HG02588 (cell line): ENCODE results near the gene APOBEC3H.

ENCODE experiments used
- ATAC-seq: cut with Tn5 transposase; IDR thresholded peaks from one replicate; pipeline ENCODE4 v1.9.1; 2021; ENCODE audit warnings: mild to moderate bottlenecking, moderate library complexity; ENCODE audit not compliant: unreplicated experiment

The APOBEC3H gene

DNA sequence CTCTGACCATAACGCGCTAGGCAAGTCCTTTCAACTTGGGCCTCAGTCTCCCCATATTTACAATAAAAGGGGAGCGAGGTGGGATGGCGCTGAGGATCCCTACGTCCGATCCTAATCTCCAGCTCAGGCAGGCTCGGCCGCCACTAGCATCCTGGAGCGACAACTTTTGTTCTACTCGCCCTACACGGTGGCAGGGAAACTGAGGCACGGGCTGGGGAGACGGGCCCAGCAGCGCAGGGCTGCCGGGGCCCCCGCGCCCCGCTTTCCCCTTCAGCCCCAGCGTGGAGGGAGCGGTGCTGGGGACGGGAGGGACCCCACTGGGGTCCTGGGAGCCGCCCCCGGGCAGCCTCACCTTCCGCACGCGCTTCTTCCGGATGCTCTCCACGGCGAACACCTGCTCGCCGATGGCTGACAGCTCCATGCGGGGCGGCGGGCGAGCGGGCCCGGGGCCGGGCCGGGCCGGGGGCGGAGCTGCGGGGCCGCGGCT, 55.0 kb downstream of the APOBEC3H start:
- ATAC-seq: no peak

DNA sequence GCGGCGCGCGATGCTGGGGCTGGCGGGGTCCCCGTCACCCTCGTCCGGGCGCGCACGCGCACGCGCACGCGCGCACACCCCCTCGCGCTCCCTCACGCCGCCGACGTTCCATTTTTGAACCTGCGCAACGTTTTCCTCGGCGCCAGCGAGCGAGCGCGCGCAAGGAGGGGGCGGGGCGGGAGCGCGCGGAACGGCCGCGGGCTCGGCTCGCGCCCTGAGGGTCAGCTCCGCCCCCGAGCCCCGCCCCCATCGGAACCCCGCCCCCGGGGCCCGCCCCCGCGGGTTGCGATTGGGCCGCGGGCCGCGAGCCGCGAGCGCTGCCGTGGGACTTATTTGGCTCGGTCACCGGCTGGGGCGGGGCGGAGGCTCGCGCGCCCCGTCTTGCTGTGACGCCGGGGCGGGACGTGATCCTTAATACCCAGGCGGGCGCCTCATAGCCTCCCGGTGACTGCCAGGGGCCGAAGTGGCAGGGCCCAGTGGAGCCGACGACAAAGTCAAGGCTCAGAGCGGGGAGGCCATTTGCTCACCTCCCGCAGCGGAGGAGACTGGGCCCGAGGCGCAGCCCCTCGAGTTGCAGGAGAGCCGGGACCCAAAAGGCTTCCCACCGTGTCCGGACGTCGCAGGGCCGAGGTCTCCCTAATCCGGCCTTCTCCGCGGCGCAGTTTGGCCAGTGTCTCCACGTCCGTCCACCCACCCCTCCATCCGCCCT, 55.6 kb downstream of the APOBEC3H start, which contains the start of gene CBX7:
Gene CBX7, minus strand, starts transcription at position 170 of the 709 bp plus-strand sequence. CDS start 236 bp downstream, outside the sequence.
- peak; percentile 74 for ATAC-seq

DNA sequence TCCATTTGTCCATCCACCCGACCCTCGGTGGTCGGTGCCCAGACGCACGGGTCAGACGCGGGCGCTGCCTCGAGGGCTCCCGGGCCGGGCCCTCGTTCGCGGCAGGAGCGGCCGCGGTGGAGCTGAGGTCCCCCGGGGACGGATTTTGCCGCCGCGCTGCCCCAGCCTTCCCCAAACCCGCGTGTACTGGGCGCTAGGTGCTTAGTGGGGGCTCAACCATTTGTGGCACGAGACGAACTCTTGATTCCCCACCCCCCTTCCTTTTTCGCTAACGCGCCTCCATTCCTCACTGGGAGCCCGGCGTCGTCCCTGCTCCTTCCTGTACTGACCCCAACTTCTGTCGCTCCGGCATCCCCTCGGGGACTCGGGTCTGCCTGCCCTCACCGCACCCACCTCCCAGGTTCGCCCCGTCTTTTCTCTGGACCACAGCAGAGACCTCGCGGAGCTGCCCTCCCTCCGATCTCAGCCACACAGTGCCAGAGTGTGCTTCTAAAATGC, 56.2 kb downstream of the APOBEC3H start:
- ATAC-seq: no peak
